Astrocyte (in vitro differentiated cells and primary cell): ENCODE measurements around the gene ASB6.

Source experiments
- EZH2 ChIP-seq: IDR thresholded peaks from 2 replicates; pipeline ENCODE4 v1.6.1; 2012; ENCODE audit warnings: mild to moderate bottlenecking, low read length, inconsistent platforms; ENCODE audit not compliant: insufficient read depth
- TF ChIP-seq, protein P1 (sequence below): IDR thresholded peaks from 2 replicates; pipeline ENCODE4 v1.5.1; 2011; ENCODE audit warnings: low read depth, mild to moderate bottlenecking, inconsistent platforms, low read length, moderate library complexity; ENCODE audit not compliant: insufficient read depth

GRCh38 chr9:129644902-129645301 is 3.0 kb upstream of the ASB6 start:
- TF ChIP-seq, protein P1, sequence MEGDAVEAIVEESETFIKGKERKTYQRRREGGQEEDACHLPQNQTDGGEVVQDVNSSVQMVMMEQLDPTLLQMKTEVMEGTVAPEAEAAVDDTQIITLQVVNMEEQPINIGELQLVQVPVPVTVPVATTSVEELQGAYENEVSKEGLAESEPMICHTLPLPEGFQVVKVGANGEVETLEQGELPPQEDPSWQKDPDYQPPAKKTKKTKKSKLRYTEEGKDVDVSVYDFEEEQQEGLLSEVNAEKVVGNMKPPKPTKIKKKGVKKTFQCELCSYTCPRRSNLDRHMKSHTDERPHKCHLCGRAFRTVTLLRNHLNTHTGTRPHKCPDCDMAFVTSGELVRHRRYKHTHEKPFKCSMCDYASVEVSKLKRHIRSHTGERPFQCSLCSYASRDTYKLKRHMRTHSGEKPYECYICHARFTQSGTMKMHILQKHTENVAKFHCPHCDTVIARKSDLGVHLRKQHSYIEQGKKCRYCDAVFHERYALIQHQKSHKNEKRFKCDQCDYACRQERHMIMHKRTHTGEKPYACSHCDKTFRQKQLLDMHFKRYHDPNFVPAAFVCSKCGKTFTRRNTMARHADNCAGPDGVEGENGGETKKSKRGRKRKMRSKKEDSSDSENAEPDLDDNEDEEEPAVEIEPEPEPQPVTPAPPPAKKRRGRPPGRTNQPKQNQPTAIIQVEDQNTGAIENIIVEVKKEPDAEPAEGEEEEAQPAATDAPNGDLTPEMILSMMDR = no peak
- TF ChIP-seq EZH2 = no peak
